ENCODE data around the gene CUL7. TPM values are rescaled to one million over a fixed set of nuclear protein-coding genes. Genes with fewer than 3 reads are reported as not detected.

The CUL7 gene
- total RNA-seq, 1 experiment from 2014 or later, result 34.1 TPM

GRCh38 chr6:43062818-43063217, 9.2 kb upstream of the CUL7 start:
- no peaks in the 10 kb centered on the region for H3K27me3 ChIP-seq (ENCODE audit: insufficient read depth, low read length)
- DNase-seq (ENCODE audit: low read depth, low spot score) (no peak), ATAC-seq (no peak)
- H3K9me3 ChIP-seq (ENCODE audit: control insufficient read depth in 1 of 2, insufficient read depth in 1 of 2, low read depth in 1 of 2, low read length in 2 of 2), result no peaks in the 10 kb centered on the region
- BruUV-seq (replicated peaks), result no TSS peak
- no peak overlapping the region for H2AFZ ChIP-seq (ENCODE audit: low read depth, low read length, poor library complexity, severe bottlenecking)
- H3K36me3 ChIP-seq (ENCODE audit: control insufficient read depth in 1 of 2, insufficient read depth in 2 of 2, low read length in 2 of 2), result peaks cover 0 to 2% of the 10 kb centered on the region in 2 experiments; a peak in 1 of 4 replicates
- H3K4me3 ChIP-seq (replicated peaks in 1 of 2; ENCODE audit: low read depth in 1 of 2, low read length in 2 of 2), result no peak overlapping the region
- no peak overlapping the region for H3K9ac ChIP-seq (ENCODE audit: low read length)
- H3K9me2 ChIP-seq (ENCODE audit: insufficient read depth), result no peaks in the 10 kb centered on the region
- peaks cover 8 to 18% of the 10 kb centered on the region in 2 experiments; a peak in 3 of 4 replicates for H3K4me1 ChIP-seq (ENCODE audit: control insufficient read depth in 1 of 2, insufficient read depth in 2 of 2, low read length in 2 of 2)
- CTCF ChIA-PET, result no interaction called here
- H4K20me1 ChIP-seq (ENCODE audit: insufficient read depth), result no peaks in the 10 kb centered on the region
- POLR2A ChIA-PET, result no interaction called here
- H3K4me2 ChIP-seq (ENCODE audit: low read length), result no peak overlapping the region
- H3K27ac ChIP-seq (ENCODE audit: low read depth, low read length), result no peak overlapping the region
- peaks cover 14% of the 10 kb centered on the region for H3K79me2 ChIP-seq (ENCODE audit: insufficient read depth, low read length)
- TF ChIP-seq MAX (IDR thresholded peaks at IDR 0.05) (no peak), POLR2A (IDR thresholded peaks at IDR 0.05; ENCODE audit: borderline replicate concordance, extremely low read depth, insufficient read depth, insufficient read length) (no peak), ZFX (IDR thresholded peaks at IDR 0.05) (no peak), SRF (IDR thresholded peaks at IDR 0.05; ENCODE audit: low read depth) (no peak), RAD21 (IDR thresholded peaks at IDR 0.05; ENCODE audit: low read depth) (no peak), EZH2 (IDR thresholded peaks at IDR 0.05) (no peak), YY1 (IDR thresholded peaks at IDR 0.05; ENCODE audit: extremely low read depth, insufficient replicate concordance, low read depth, low read length) (no peak), REST (IDR thresholded peaks at IDR 0.05; ENCODE audit: low read depth) (no peak), JUND (IDR thresholded peaks at IDR 0.05) (no peak), SIN3A (IDR thresholded peaks at IDR 0.05; ENCODE audit: low read depth) (no peak), ZNF274 (IDR thresholded peaks at IDR 0.05; ENCODE audit: low read depth, low read length) (no peak), CBX3 (IDR thresholded peaks at IDR 0.05; ENCODE audit: low read depth) (no peak), TCF7L2 (IDR thresholded peaks at IDR 0.05; ENCODE audit: borderline replicate concordance, extremely low read depth, insufficient read depth, insufficient read length) (no peak)
- TF ChIP-seq, protein P1, sequence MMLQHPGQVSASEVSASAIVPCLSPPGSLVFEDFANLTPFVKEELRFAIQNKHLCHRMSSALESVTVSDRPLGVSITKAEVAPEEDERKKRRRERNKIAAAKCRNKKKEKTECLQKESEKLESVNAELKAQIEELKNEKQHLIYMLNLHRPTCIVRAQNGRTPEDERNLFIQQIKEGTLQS (IDR thresholded peaks at IDR 0.05), result no peak
- RAD21 ChIA-PET (ENCODE audit: low non-redundant PET in 1 of 2, low total read pairs in 2 of 2, uncharacterized antibody in 2 of 2, unreplicated experiment in 2 of 2), result no interaction called here
- intact Hi-C loops (cut with micrococcal nuclease), result no loop called here

All from HCT116 (cell line).